Gastrocnemius medialis (tissue), 4 donors: ENCODE data around the gene FAM200B. TPM values are rescaled to one million over a fixed set of nuclear protein-coding genes. Genes with fewer than 3 reads are reported as not detected.
A peak's percentile ranks its signal among the peaks of the same experiment; 100 is the strongest.

Experiments
- ATAC-seq, 2 donors: fragments of 150-250 bp; one replicate each; pipeline ENCODE4 v1.9.1; 2016
- DNase-seq, 2 donors: peaks; one replicate each; pipeline ENCODE4 v3.0.0-alpha.2; 2019
- H3K27ac ChIP-seq, 4 donors: fragments of 200-600 bp; sonication (generic); 1 replicate in 1 of 4; 2 replicates in 3 of 4; pipeline ENCODE4 v1.5.1; 2016 to 2018; ENCODE audit warnings: mild to moderate bottlenecking in 2 of 4, moderate library complexity in 1 of 4
- H3K27me3 ChIP-seq, 3 donors: fragments of 200-600 bp; sonication (generic) in 2 of 3; 1 replicate in 1 of 3; 2 replicates in 2 of 3; pipeline versions ENCODE4 v1.5.1 to v1.6.0; 2016 to 2019; ENCODE audit warnings: mild to moderate bottlenecking in 1 of 3, moderate library complexity in 1 of 3
- H3K36me3 ChIP-seq, 2 donors: fragments of 200-600 bp; sonication (generic) in 1 of 2; one replicate each; pipeline ENCODE4 v1.5.1; 2017 to 2018
- H3K4me1 ChIP-seq, 2 donors: fragments of 200-600 bp; sonication (generic) in 1 of 2; one replicate each; pipeline ENCODE4 v1.5.1; 2016 to 2017; ENCODE audit warnings: mild to moderate bottlenecking in 2 of 2
- H3K4me3 ChIP-seq, 4 donors: fragments of 200-600 bp; sonication (generic) in 3 of 4; 1 replicate in 1 of 4; 2 replicates in 3 of 4; pipeline ENCODE4 v1.5.1; 2016 to 2019; ENCODE audit warnings: mild to moderate bottlenecking in 2 of 4
- H3K9me3 ChIP-seq, 3 donors: fragments of 200-600 bp; sonication (generic) in 2 of 3; 1 replicate in 1 of 3; 2 replicates in 2 of 3; pipeline ENCODE4 v1.5.1; 2016 to 2019
- POLR2A ChIP-seq, 2 donors: fragments of 450-650 bp; IDR thresholded peaks; one replicate each; pipeline ENCODE4 v1.6.1; 2017; ENCODE audit warnings: antibody characterized with exemption in 2 of 2, mild to moderate bottlenecking in 2 of 2, moderate library complexity in 2 of 2
- in situ Hi-C, 4 donors: fragments of 200-750 bp; cut with MboI; loops; one replicate each; pipeline versions ENCODE4 v1.15.0 to v1.8.0; 2017; ENCODE audit warnings: low sequenced_read_pairs in 4 of 4
- intact Hi-C: fragments of 100-400 bp; cut with DNase I; formaldehyde crosslinking; loops from one replicate; pipeline ENCODE4 v1.15.1; 2023; ENCODE audit warnings: low total_unique reads
- total RNA-seq, 4 donors: library from RNA; depleted of rRNA; stranded (reverse); fragments of >200 nt; gene quantifications; one replicate each; pipeline versions ENCODE4 v1.1.0 to v1.2.3, GENCODE V29; 2016
- TF ChIP-seq, protein P1 (sequence below), 5 experiments: fragments of 450-650 bp in 3 of 5; fragments of 200-600 bp in 2 of 5; sonication (generic) in 2 of 5; IDR thresholded peaks in 4 of 5; conservative IDR thresholded peaks in 1 of 5; 1 replicate in 4 of 5; 2 replicates in 1 of 5; pipeline ENCODE4 v1.5.1; 2016 to 2019; ENCODE audit warnings: antibody characterized with exemption in 5 of 5, mild to moderate bottlenecking in 3 of 5, moderate library complexity in 3 of 5

FAM200B gene
- 10 to 100 TPM; 16.5 to 33.3 (median 21.1) TPM for total RNA-seq

DNA sequence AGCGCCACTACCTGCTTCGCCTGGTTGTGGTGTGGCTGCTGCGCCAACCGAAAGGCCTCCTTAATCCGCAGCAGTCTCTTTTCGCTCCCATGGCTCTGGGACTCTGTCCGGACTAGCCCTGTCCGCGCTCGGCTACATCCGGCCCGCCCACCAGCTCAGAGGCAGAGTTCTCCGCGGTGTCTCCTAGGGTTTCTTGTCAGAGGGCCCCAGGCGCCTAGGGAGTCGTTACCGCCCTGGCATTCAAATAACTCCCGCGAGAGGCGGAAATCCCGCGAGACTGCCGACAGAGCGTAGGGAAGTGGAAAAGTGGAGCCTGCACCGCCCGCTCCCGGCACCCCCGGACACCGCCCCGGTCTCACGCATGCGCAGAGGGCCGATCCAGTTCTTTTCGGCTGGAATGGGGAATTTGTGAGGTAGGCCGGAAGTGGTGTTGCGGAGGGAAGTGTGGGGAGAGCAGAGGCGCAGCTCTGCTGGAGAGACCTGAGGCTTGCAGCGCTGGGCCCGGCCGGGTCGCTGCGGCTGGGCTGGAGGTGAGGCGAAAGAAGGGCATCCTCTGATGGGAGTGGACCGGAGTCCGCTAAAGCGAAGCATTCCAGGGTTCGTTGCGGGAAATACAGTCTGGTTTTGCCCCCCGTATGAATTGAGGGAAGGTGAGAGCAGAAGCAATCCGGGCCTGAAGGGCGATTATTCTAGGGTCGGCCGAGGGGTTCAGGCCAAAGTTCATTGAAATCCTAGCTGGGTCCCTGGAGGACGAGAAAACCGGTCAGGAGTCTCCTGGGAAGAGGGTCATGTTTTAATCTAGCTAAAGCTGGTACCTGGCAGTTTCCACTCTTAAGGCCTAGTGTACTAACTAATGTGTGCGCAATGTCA, at the start of gene FAM200B:
FAM200B (plus strand) TSS at position 456 of the 870 bp plus-strand sequence. CDS start 5,151 bp downstream, outside the sequence.
- peaks cover 0 to 3% of the 10 kb centered on the region in 2 donors for H3K36me3 ChIP-seq
- in situ Hi-C loops, result no loop called here
- peaks cover 9 to 15% of the 10 kb centered on the region in 2 donors for H3K4me1 ChIP-seq
- intact Hi-C loops, result loop anchor here (1.0 kb wide), 1 partner anchor 25 kb away; no protein-coding TSS in a partner anchor
- DNase-seq, result peak; percentile 91 to 95
- H3K27ac ChIP-seq, result peak within 1 kb of the TSS; percentile 82 to 89 (median 84)
- peak within 1 kb of the TSS; percentile 82 to 94 (median 86) for H3K4me3 ChIP-seq
- no peaks in the 10 kb centered on the region for H3K9me3 ChIP-seq
- H3K27me3 ChIP-seq, result no peaks in the 10 kb centered on the region
- peak; percentile 98 for ATAC-seq
- peak; percentile 39 to 58 for TF ChIP-seq POLR2A (IDR thresholded peaks at IDR 0.05)
- TF ChIP-seq, protein P1, sequence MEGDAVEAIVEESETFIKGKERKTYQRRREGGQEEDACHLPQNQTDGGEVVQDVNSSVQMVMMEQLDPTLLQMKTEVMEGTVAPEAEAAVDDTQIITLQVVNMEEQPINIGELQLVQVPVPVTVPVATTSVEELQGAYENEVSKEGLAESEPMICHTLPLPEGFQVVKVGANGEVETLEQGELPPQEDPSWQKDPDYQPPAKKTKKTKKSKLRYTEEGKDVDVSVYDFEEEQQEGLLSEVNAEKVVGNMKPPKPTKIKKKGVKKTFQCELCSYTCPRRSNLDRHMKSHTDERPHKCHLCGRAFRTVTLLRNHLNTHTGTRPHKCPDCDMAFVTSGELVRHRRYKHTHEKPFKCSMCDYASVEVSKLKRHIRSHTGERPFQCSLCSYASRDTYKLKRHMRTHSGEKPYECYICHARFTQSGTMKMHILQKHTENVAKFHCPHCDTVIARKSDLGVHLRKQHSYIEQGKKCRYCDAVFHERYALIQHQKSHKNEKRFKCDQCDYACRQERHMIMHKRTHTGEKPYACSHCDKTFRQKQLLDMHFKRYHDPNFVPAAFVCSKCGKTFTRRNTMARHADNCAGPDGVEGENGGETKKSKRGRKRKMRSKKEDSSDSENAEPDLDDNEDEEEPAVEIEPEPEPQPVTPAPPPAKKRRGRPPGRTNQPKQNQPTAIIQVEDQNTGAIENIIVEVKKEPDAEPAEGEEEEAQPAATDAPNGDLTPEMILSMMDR (IDR thresholded peaks at IDR 0.05 in 4 of 5, conservative IDR thresholded peaks at IDR 0.05 in 1 of 5), result peak in 2 of 5 experiments; percentile 10 to 27

DNA sequence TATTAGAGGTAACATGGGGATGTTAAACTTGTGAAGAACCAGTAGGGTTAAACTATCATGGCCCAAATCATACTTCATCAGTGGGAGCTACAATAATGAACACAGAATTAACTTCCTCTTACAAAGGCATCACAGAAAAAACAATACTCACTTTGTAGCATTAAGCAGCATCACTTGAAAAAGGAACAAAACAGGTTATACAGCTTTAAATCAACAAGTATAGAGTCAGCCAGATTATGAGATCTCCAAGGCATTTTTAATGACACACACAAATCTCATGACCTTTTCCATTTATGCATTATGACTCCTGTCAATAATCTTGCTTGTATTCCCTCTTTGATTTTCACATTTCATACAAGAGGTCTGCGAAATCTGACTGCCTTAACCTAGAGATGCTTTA, 44.8 kb upstream of the FAM200B start:
- peaks cover 0 to 27% of the 10 kb centered on the region in 2 donors for H3K36me3 ChIP-seq
- intact Hi-C loops (no loop called here), in situ Hi-C loops (loop anchor here in 1 of 4 donors (25.0 kb wide), 1 partner anchor 625 kb away; the partner anchor contains the start of gene CPEB2)
- no peak for ATAC-seq
- DNase-seq, result no peak
- H3K4me1 ChIP-seq, result no peaks in the 10 kb centered on the region
- no peak overlapping the region for H3K27ac ChIP-seq
- TF ChIP-seq, protein P1 (IDR thresholded peaks at IDR 0.05 in 4 of 5, conservative IDR thresholded peaks at IDR 0.05 in 1 of 5), result no peak
- TF ChIP-seq POLR2A (IDR thresholded peaks at IDR 0.05), result no peak
- H3K4me3 ChIP-seq, result no peak overlapping the region
- no peaks in the 10 kb centered on the region for H3K9me3 ChIP-seq
- H3K27me3 ChIP-seq, result no peaks in the 10 kb centered on the region

DNA sequence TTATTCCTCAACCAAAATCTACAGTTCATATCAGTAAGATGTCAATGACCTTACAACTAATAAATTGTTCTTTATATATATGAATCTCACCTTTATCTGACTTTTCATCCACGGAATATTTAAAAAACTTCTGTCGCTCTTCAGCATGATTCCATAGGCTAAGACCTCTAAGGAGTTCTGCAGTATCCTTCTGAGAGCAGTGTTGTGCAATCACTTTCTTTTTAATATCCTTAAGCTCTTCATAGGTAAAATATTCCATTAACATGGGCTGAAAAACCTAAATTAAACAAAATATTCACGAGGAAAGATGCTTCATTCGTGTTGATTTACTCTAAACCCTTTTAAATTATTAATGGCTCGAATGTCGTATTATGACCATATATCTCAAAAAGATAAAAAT, 43.2 kb upstream of the FAM200B start:
- DNase-seq, result no peak
- intact Hi-C loops, result no loop called here
- no peak for ATAC-seq
- H3K27ac ChIP-seq, result no peak overlapping the region
- H3K27me3 ChIP-seq, result no peaks in the 10 kb centered on the region
- TF ChIP-seq POLR2A (IDR thresholded peaks at IDR 0.05), result no peak
- TF ChIP-seq, protein P1 (IDR thresholded peaks at IDR 0.05 in 4 of 5, conservative IDR thresholded peaks at IDR 0.05 in 1 of 5), result no peak
- H3K4me3 ChIP-seq, result no peak overlapping the region
- in situ Hi-C loops, result loop anchor here in 1 of 4 donors (25.0 kb wide), 1 partner anchor 626 kb away; the partner anchor contains the start of gene CPEB2
- peaks cover 0 to 19% of the 10 kb centered on the region in 2 donors for H3K36me3 ChIP-seq
- H3K9me3 ChIP-seq, result no peaks in the 10 kb centered on the region
- peaks cover 9 to 11% of the 10 kb centered on the region in 2 donors for H3K4me1 ChIP-seq

DNA sequence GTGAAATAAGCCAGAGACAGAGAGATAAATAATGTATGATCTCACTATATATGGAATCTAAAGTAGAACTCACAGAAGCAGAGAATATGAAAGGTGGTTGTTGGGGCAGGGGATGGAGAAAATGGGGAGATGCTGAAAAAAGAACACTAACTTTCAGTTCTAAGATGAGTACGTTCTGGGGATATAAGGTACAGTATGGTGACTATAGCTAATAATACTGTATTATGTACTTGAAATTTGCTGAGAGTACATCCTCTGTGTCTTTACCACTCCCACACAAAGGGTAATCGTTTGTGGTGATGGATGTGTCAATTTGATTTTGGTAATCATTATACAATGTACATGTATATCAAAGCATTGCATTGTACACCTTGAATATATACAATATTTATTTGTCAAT, 33.0 kb upstream of the FAM200B start:
- H3K9me3 ChIP-seq, result no peaks in the 10 kb centered on the region
- H3K27me3 ChIP-seq, result no peaks in the 10 kb centered on the region
- no peak for DNase-seq
- peak overlapping the region in 1 of 4 donors; percentile 2 for H3K27ac ChIP-seq
- H3K36me3 ChIP-seq, result no peaks in the 10 kb centered on the region
- in situ Hi-C loops (loop anchor here in 3 of 4 donors (5.0 to 25.0 kb wide), 4 partner anchors 164 to 644 kb away; partner anchors contain the start of gene CPEB2 (in 2 of the 3)), intact Hi-C loops (no loop called here)
- TF ChIP-seq, protein P1 (IDR thresholded peaks at IDR 0.05 in 4 of 5, conservative IDR thresholded peaks at IDR 0.05 in 1 of 5), result no peak
- TF ChIP-seq POLR2A (IDR thresholded peaks at IDR 0.05), result no peak
- H3K4me1 ChIP-seq, result peaks cover 62 to 72% of the 10 kb centered on the region in 2 donors
- no peak for ATAC-seq
- no peak overlapping the region for H3K4me3 ChIP-seq
